Astrocyte (in vitro differentiated cells and primary cell): ENCODE results near the gene ZEB2. TPM values are rescaled to one million over a fixed set of nuclear protein-coding genes. Genes with fewer than 3 reads are reported as not detected.
A peak's percentile ranks its signal among the peaks of the same experiment; 100 is the strongest.

Experiments used
- DNase-seq: peaks from one replicate; pipeline ENCODE4 v3.0.0-alpha.2; 2010; ENCODE audit warnings: low read depth
- FAIRE-seq: peaks from 2 replicates; lab custom pipeline; 2011; peaks lifted over from hg19 to GRCh38; lab: Jason Lieb, UNC
- H2AFZ ChIP-seq: 2 replicates; pipeline ENCODE4 v1.6.0; 2012; ENCODE audit warnings: low read depth, low read length, inconsistent platforms
- H3K27ac ChIP-seq: 2 replicates; pipeline ENCODE4 v1.5.1; 2011; ENCODE audit warnings: low read depth, low read length, inconsistent platforms
- H3K27me3 ChIP-seq: 2 replicates; pipeline ENCODE4 v1.6.0; 2011; ENCODE audit warnings: low read length, inconsistent platforms; ENCODE audit not compliant: insufficient read depth
- H3K36me3 ChIP-seq: 2 replicates; pipeline ENCODE4 v1.5.1; 2011; ENCODE audit warnings: low read length, inconsistent platforms; ENCODE audit not compliant: insufficient read depth
- H3K4me1 ChIP-seq: 2 replicates; pipeline ENCODE4 v1.5.1; 2011; ENCODE audit warnings: low read length, inconsistent platforms; ENCODE audit not compliant: insufficient read depth
- H3K4me2 ChIP-seq: 2 replicates; pipeline ENCODE4 v1.6.0; 2012; ENCODE audit warnings: low read length, inconsistent platforms
- H3K4me3 ChIP-seq: 2 replicates; pipeline ENCODE4 v1.5.1; 2011; ENCODE audit warnings: low read depth, mild to moderate bottlenecking, low read length, inconsistent platforms; ENCODE audit not compliant: insufficient read depth
- H3K79me2 ChIP-seq: 2 replicates; pipeline ENCODE4 v1.6.0; 2012; ENCODE audit warnings: mild to moderate bottlenecking, low read length, inconsistent platforms; ENCODE audit not compliant: insufficient read depth
- H3K9ac ChIP-seq: 2 replicates; pipeline ENCODE4 v1.6.0; 2012; ENCODE audit warnings: mild to moderate bottlenecking, low read length, inconsistent platforms
- H3K9me3 ChIP-seq: 2 replicates; pipeline ENCODE4 v1.5.1; 2012; ENCODE audit warnings: low read depth, mild to moderate bottlenecking, low read length, inconsistent platforms; ENCODE audit not compliant: insufficient read depth
- H4K20me1 ChIP-seq: 2 replicates; pipeline ENCODE4 v1.6.0; 2012; ENCODE audit warnings: low read length, inconsistent platforms; ENCODE audit not compliant: insufficient read depth
- H3K27ac Mint-ChIP-seq: one replicate; pipeline ENCODE4 v1.8.0; 2021; ENCODE audit warnings: mild to moderate bottlenecking, mixed read lengths; ENCODE audit not compliant: unreplicated experiment
- H3K27me3 Mint-ChIP-seq: one replicate; pipeline ENCODE4 v1.8.0; 2021; ENCODE audit warnings: low read depth, mixed read lengths; ENCODE audit not compliant: unreplicated experiment
- H3K36me3 Mint-ChIP-seq: one replicate; pipeline ENCODE4 v1.8.0; 2021; ENCODE audit warnings: low read depth, mixed read lengths; ENCODE audit not compliant: unreplicated experiment
- H3K4me1 Mint-ChIP-seq: one replicate; pipeline ENCODE4 v1.8.0; 2021; ENCODE audit warnings: low read depth, mixed read lengths; ENCODE audit not compliant: unreplicated experiment
- H3K4me3 Mint-ChIP-seq: one replicate; pipeline ENCODE4 v1.8.0; 2021; ENCODE audit warnings: mild to moderate bottlenecking, moderate library complexity, mixed read lengths; ENCODE audit not compliant: unreplicated experiment
- H3K9me3 Mint-ChIP-seq: one replicate; pipeline ENCODE4 v1.8.0; 2021; ENCODE audit warnings: mild to moderate bottlenecking, mixed read lengths; ENCODE audit not compliant: unreplicated experiment
- EZH2 ChIP-seq: IDR thresholded peaks from 2 replicates; pipeline ENCODE4 v1.6.1; 2012; ENCODE audit warnings: mild to moderate bottlenecking, low read length, inconsistent platforms; ENCODE audit not compliant: insufficient read depth
- total RNA-seq: library from RNA; stranded (reverse); gene quantifications from 2 replicates; pipeline ENCODE4 v1.2.1, GENCODE V29; 2021
- TF ChIP-seq, protein P1 (sequence below): IDR thresholded peaks from 2 replicates; pipeline ENCODE4 v1.5.1; 2011; ENCODE audit warnings: low read depth, mild to moderate bottlenecking, inconsistent platforms, low read length, moderate library complexity; ENCODE audit not compliant: insufficient read depth

The ZEB2 gene
- total RNA-seq, 1 donor from 2014 or later = 84.9 TPM

DNA sequence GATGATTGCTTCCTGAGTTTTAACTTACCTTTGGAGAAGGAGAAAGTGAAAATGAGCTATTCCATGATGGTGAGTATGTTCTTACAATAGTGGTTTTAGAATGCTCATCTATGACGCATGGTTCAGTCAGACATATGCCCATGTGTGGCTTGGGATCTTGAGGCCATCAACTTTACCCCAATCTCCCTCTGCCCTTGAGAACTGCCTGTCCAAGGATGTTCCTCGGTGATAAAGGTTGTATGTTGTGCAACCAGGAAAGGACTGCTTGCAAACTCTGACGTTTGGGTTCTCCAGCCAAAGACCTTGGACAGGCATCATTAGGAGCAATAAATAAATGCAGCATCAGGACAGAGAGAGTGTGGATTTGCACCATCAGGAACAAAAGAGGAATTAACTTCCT lies 165.0 kb downstream of the ZEB2 start:
- FAIRE-seq = no peak
- H4K20me1 ChIP-seq = no peaks in the 10 kb centered on the region

DNA sequence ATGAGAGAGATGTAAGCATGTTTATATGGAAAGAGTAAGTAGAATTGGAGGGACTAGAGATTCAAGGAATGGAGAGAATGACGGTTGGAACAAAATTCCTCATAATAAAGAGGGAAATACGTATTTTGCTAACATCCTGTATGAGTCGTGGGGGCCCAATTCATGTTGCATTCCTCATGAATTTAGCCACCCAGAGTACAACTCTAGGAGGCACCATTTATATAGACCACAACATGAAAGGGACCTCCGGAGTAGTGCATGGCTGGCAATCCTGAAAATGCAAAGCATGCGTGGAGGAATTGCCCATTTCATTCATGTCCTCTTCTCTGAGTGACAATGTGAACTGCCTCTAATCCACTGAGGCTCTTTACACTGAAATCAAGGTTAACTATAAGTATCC lies 168.2 kb downstream of the ZEB2 start:
- Histone ChIP-seq H3K27me3 (no peaks in the 10 kb centered on the region), H3K9ac (no peak overlapping the region), H3K27ac (no peak overlapping the region), H2AFZ (no peak overlapping the region), H3K4me3 (no peak overlapping the region), H3K79me2 (no peaks in the 10 kb centered on the region), H3K4me2 (no peak overlapping the region), H3K36me3 (no peaks in the 10 kb centered on the region), H3K4me1 (peaks cover 14% of the 10 kb centered on the region), H3K9me3 (no peaks in the 10 kb centered on the region), H4K20me1 (no peaks in the 10 kb centered on the region)
- TF ChIP-seq EZH2 = no peak
- TF ChIP-seq, protein P1, sequence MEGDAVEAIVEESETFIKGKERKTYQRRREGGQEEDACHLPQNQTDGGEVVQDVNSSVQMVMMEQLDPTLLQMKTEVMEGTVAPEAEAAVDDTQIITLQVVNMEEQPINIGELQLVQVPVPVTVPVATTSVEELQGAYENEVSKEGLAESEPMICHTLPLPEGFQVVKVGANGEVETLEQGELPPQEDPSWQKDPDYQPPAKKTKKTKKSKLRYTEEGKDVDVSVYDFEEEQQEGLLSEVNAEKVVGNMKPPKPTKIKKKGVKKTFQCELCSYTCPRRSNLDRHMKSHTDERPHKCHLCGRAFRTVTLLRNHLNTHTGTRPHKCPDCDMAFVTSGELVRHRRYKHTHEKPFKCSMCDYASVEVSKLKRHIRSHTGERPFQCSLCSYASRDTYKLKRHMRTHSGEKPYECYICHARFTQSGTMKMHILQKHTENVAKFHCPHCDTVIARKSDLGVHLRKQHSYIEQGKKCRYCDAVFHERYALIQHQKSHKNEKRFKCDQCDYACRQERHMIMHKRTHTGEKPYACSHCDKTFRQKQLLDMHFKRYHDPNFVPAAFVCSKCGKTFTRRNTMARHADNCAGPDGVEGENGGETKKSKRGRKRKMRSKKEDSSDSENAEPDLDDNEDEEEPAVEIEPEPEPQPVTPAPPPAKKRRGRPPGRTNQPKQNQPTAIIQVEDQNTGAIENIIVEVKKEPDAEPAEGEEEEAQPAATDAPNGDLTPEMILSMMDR = no peak
- H3K27me3 Mint-ChIP-seq = no peaks in the 10 kb centered on the region
- no peak overlapping the region for H3K4me3 Mint-ChIP-seq
- no peaks in the 10 kb centered on the region for H3K9me3 Mint-ChIP-seq
- no peaks in the 10 kb centered on the region for H3K36me3 Mint-ChIP-seq
- DNase-seq (no peak), FAIRE-seq (no peak)
- peaks cover 50% of the 10 kb centered on the region for H3K4me1 Mint-ChIP-seq
- H3K27ac Mint-ChIP-seq = peak overlapping the region; percentile 99

More for the DNA sequence above, 165.0 kb downstream of the ZEB2 start:
- H3K27ac Mint-ChIP-seq = no peak overlapping the region
- no peaks in the 10 kb centered on the region for H3K27me3 Mint-ChIP-seq
- H3K4me2 ChIP-seq = no peak overlapping the region
- no peaks in the 10 kb centered on the region for H3K9me3 Mint-ChIP-seq
- no peak overlapping the region for H3K4me3 Mint-ChIP-seq
- H3K36me3 Mint-ChIP-seq = no peaks in the 10 kb centered on the region
- no peaks in the 10 kb centered on the region for H3K9me3 ChIP-seq
- no peak overlapping the region for H3K9ac ChIP-seq
- peaks cover 56% of the 10 kb centered on the region for H3K4me1 Mint-ChIP-seq
- no peaks in the 10 kb centered on the region for H3K36me3 ChIP-seq
- no peaks in the 10 kb centered on the region for H3K79me2 ChIP-seq
- no peak overlapping the region for H3K4me3 ChIP-seq
- H3K27me3 ChIP-seq = no peaks in the 10 kb centered on the region
- TF ChIP-seq EZH2 = no peak
- TF ChIP-seq, protein P1 = no peak
- peaks cover 33% of the 10 kb centered on the region for H3K4me1 ChIP-seq
- H3K27ac ChIP-seq = no peak overlapping the region
- no peak for DNase-seq
- H2AFZ ChIP-seq = no peak overlapping the region

DNA sequence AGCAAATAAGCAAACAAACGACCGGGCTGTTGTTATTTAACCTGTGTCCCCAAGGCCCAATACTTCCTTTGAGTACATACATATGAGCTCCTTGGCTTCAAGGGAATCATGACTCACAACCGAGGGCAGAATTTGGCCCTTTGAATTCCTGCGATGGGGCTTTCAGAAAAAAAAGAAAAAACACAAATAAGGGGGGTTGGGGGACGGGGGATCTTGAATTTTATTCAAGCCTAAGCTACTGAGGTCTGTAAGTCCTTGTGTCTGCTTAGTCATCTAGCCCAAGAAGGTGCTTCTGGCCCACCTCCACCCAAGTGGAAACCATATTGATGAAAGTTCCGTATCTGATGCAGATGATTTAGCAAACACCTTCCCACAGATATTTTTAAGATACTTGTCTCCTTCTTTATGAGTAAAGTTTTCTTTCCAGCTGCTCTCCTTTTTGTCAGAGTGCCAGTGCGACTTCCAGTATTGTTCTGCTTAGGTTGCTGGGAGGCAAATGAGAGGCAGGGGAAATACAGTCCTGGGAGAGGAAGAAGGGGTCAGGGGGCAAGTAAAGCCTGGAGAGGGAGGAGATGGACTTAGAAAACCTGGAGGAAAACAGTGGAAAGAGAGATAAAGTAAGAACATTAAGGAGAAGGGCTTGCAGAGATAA lies 169.6 kb downstream of the ZEB2 start:
- Mint-ChIP-seq H3K4me3 (no peak overlapping the region), H3K4me1 (peaks cover 44% of the 10 kb centered on the region)

More for the DNA sequence above, 169.6 kb downstream of the ZEB2 start:
- H3K79me2 ChIP-seq = no peaks in the 10 kb centered on the region
- Mint-ChIP-seq H3K27me3 (no peaks in the 10 kb centered on the region), H3K36me3 (no peaks in the 10 kb centered on the region), H3K9me3 (no peaks in the 10 kb centered on the region), H3K27ac (peak overlapping the region; percentile 99)
- TF ChIP-seq, protein P1 = no peak
- no peak for TF ChIP-seq EZH2
- peak overlapping the region; percentile 44 for H3K27ac ChIP-seq
- peaks cover 14% of the 10 kb centered on the region for H3K4me1 ChIP-seq
- no peaks in the 10 kb centered on the region for H4K20me1 ChIP-seq
- H2AFZ ChIP-seq = peak overlapping the region; percentile 60
- peak overlapping the region; percentile 44 for H3K4me2 ChIP-seq
- DNase-seq = peak; percentile 73
- H3K9me3 ChIP-seq = no peaks in the 10 kb centered on the region
- peak; percentile 39 for FAIRE-seq
- H3K4me3 ChIP-seq = no peak overlapping the region
- no peaks in the 10 kb centered on the region for H3K36me3 ChIP-seq
- no peaks in the 10 kb centered on the region for H3K27me3 ChIP-seq
- peak overlapping the region; percentile 19 for H3K9ac ChIP-seq
